Right lobe of liver (tissue), 6 donors: ENCODE measurements around the gene SPG11. TPM values are rescaled to one million over a fixed set of nuclear protein-coding genes. Genes with fewer than 3 reads are reported as not detected.

Experiments
- ATAC-seq, 4 donors: fragments of 200-7000 bp; cut with Tn5 transposase; one replicate each; pipeline ENCODE4 v1.9.1; 2020; ENCODE audit warnings: mild to moderate bottlenecking in 4 of 4, moderate library complexity in 4 of 4
- DNase-seq, 3 donors: peaks; one replicate each; pipeline ENCODE4 v3.0.0-alpha.2; 2020
- H3K27ac ChIP-seq, 3 donors: fragments of 200-600 bp; one replicate each; pipeline ENCODE4 v1.8.0; 2022
- H3K27me3 ChIP-seq, 2 donors: fragments of 200-600 bp; one replicate each; pipeline ENCODE4 v1.8.0; 2022
- H3K36me3 ChIP-seq, 4 donors: fragments of 200-600 bp; sonication (generic) in 1 of 4; one replicate each; pipeline versions ENCODE4 v1.5.1 to v1.8.0; 2017 to 2022; ENCODE audit warnings: control low read depth in 1 of 4
- H3K4me1 ChIP-seq, 4 donors: fragments of 200-600 bp; sonication (generic) in 1 of 4; one replicate each; pipeline versions ENCODE4 v1.5.1 to v1.8.0; 2017 to 2022; ENCODE audit warnings: control low read depth in 1 of 4
- H3K4me3 ChIP-seq, 3 donors: fragments of 200-600 bp; one replicate each; pipeline ENCODE4 v1.8.0; 2022
- H3K9me3 ChIP-seq, 4 donors: fragments of 200-600 bp; sonication (generic) in 1 of 4; one replicate each; pipeline versions ENCODE4 v1.5.1 to v1.8.0; 2017 to 2022; ENCODE audit warnings: control low read depth in 1 of 4
- CTCF ChIP-seq, 4 donors: fragments of 200-600 bp in 3 of 4; fragments of 450-650 bp in 1 of 4; IDR thresholded peaks; one replicate each; pipeline versions ENCODE4 v1.5.1 to v1.8.0; 2016 to 2022; ENCODE audit warnings: antibody characterized with exemption in 4 of 4, mild to moderate bottlenecking in 2 of 4
- POLR2A ChIP-seq: fragments of 450-650 bp; IDR thresholded peaks from one replicate; pipeline ENCODE4 v1.6.1; 2017; ENCODE audit warnings: antibody characterized with exemption, mild to moderate bottlenecking
- WGBS: methylation state at CpG from one replicate; pipeline ENCODE4 v1.1.6; 2018; ENCODE audit warnings: low coverage, low lambda C conversion rate; ENCODE audit not compliant: insufficient coverage; ENCODE audit errors: missing lambda C conversion rate; 5-methylcytosine and 5-hydroxymethylcytosine counted together
- intact Hi-C, 2 donors: fragments of 100-400 bp; cut with DNase I; formaldehyde crosslinking; loops; one replicate each; pipeline versions ENCODE4 v1.11.2 to v1.14.1; 2022
- small RNA-seq, 2 experiments: library from RNA; depleted of rRNA; stranded (forward); fragments of <200 nt; gene quantifications; one replicate each; pipeline ENCODE3, GENCODE V24; 2016
- total RNA-seq, 6 experiments: library from RNA; depleted of rRNA in 2 of 6; stranded (reverse); fragments of >200 nt in 2 of 6; fragmentation: NEBNext Ultra II Directional in 3 of 6; extraction: Animal tissue kit (Norgen Biotek cat#: 25700) in 3 of 6; gene quantifications; one replicate each; pipeline versions ENCODE4 v1.1.0 to v1.2.4, GENCODE V29; 2016 to 2023
- donor health status: DM: no; HTN: yes; CAD: no.
- donor health status: DM: no; HTN: no; CAD: no.
- donor health status: DM: no; HTN: no; CAD: no.
- donor health status: DM: no; HTN: yes; CAD: no.
- donor health status: DM: no; HTN: yes; CAD: no.

Gene SPG11
- total RNA-seq, 6 experiments from 2014 or later: 35.4 to 55.6 (median 40.8) TPM

- Histone ChIP-seq H3K4me1 (no peaks in the 10 kb centered on the region), H3K27ac (no peak overlapping the region), H3K9me3 (no peaks in the 10 kb centered on the region), H3K4me3 (no peak overlapping the region), H3K36me3 (peaks cover 0 to 43% (median 8%) of the 10 kb centered on the region in 4 donors), H3K27me3 (no peaks in the 10 kb centered on the region)
- TF ChIP-seq POLR2A (no peak), CTCF (IDR thresholded peaks at IDR 0.05) (no peak)
- DNase-seq (no peak), ATAC-seq (no peak)
- intact Hi-C loops: no loop called here
- WGBS: 38% methylated on average over 1 of the region's 6 CpGs
Measured at GRCh38 chr15:44519537-44519936, 143.9 kb downstream of the SPG11 start.

GRCh38 chr15:44516436-44516835, 147.0 kb downstream of the SPG11 start:
- Histone ChIP-seq H3K9me3 (no peaks in the 10 kb centered on the region), H3K27ac (no peak overlapping the region), H3K4me1 (no peaks in the 10 kb centered on the region), H3K36me3 (peaks cover 0 to 24% (median 1%) of the 10 kb centered on the region in 4 donors), H3K27me3 (no peaks in the 10 kb centered on the region), H3K4me3 (no peak overlapping the region)
- no peak for DNase-seq
- ATAC-seq: no peak
- intact Hi-C loops: no loop called here
- TF ChIP-seq POLR2A (no peak), CTCF (IDR thresholded peaks at IDR 0.05) (no peak)

Small RNAs within 50 kb of the gene (small RNA-seq; reads per million reads assigned to genes)
- gene RF00019: 0 reads per million in 2 experiments

Other genes with a start within 250 kb of the SPG11 start
- 10 to 100 TPM in 4 of 6 experiments, 1 to 10 TPM in 2; 7.6 to 26.1 (median 15.0) TPM for gene CTDSPL2, start 236.0 kb downstream of the SPG11 start, total RNA-seq
- gene EIF3J, start 126.5 kb downstream of the SPG11 start, total RNA-seq: 10 to 100 TPM; 30.1 to 59.8 (median 45.9) TPM
- gene PATL2, start 47.7 kb upstream of the SPG11 start, total RNA-seq: 1 to 10 TPM in 2 of 6 experiments, under 1 TPM in 4; 0.28 to 1.9 (median 0.71) TPM
- gene B2M, start 47.9 kb upstream of the SPG11 start, total RNA-seq: 1,000 to 10,000 TPM in 5 of 6 experiments, 100 to 1,000 TPM in 1; 894 to 5,671 (median 2,154) TPM
- 10 to 100 TPM in 1 of 6 experiments, 1 to 10 TPM in 5; 3.8 to 16.9 (median 6.5) TPM for gene TRIM69, start 72.9 kb upstream of the SPG11 start, total RNA-seq